Ovary (tissue), 3 donors: ENCODE measurements around the gene RAD51D.

ENCODE experiments used
- EP300 ChIP-seq: sonication (generic); formaldehyde crosslinking; IDR thresholded peaks from one replicate; pipeline ENCODE4 v1.6.1; 2017; ENCODE audit warnings: antibody characterized with exemption
- POLR2A ChIP-seq: fragments of 450-650 bp; IDR thresholded peaks from one replicate; pipeline ENCODE4 v1.6.1; 2017; ENCODE audit warnings: antibody characterized with exemption, mild to moderate bottlenecking, moderate library complexity
- TF ChIP-seq, protein P1 (sequence below), 3 donors: fragments of 450-650 bp in 2 of 3; fragments of 200-600 bp in 1 of 3; IDR thresholded peaks; one replicate each; pipeline versions ENCODE4 v1.5.1 to v1.8.0; 2016 to 2022; ENCODE audit warnings: antibody characterized with exemption in 3 of 3, mild to moderate bottlenecking in 1 of 3
- donor health status: DM: no; HTN: no; CAD: no.

DNA sequence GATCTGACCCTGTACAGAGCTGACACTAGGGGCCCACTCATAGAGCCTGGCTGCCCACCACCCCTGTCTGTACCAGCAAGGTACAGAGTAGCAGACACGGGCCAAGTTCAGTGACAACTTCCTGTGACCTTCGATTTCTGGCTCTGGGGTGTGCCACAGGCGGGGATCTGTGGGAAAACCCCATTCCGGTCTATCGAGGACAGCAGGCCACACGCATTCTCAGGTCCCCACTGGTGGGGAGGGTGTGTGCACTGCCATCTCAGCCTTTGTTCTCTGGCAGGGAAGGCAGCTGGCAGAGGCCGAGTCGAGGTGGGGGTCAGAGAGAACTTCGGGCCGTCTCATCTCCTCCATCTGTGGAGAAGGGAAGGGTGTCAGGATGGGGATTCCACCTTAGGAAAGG lies 12.4 kb upstream of the RAD51D start:
- TF ChIP-seq, protein P1, sequence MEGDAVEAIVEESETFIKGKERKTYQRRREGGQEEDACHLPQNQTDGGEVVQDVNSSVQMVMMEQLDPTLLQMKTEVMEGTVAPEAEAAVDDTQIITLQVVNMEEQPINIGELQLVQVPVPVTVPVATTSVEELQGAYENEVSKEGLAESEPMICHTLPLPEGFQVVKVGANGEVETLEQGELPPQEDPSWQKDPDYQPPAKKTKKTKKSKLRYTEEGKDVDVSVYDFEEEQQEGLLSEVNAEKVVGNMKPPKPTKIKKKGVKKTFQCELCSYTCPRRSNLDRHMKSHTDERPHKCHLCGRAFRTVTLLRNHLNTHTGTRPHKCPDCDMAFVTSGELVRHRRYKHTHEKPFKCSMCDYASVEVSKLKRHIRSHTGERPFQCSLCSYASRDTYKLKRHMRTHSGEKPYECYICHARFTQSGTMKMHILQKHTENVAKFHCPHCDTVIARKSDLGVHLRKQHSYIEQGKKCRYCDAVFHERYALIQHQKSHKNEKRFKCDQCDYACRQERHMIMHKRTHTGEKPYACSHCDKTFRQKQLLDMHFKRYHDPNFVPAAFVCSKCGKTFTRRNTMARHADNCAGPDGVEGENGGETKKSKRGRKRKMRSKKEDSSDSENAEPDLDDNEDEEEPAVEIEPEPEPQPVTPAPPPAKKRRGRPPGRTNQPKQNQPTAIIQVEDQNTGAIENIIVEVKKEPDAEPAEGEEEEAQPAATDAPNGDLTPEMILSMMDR (IDR thresholded peaks at IDR 0.05): no peak
- no peak for TF ChIP-seq EP300
- no peak for TF ChIP-seq POLR2A
